HS-5 (cell line): ENCODE data around the gene DRD2.

ENCODE experiments used
- DNase-seq: peaks from one replicate; pipeline ENCODE4 v3.0.0-alpha.2; 2012; ENCODE audit warnings: low read depth

Gene DRD2

DNA sequence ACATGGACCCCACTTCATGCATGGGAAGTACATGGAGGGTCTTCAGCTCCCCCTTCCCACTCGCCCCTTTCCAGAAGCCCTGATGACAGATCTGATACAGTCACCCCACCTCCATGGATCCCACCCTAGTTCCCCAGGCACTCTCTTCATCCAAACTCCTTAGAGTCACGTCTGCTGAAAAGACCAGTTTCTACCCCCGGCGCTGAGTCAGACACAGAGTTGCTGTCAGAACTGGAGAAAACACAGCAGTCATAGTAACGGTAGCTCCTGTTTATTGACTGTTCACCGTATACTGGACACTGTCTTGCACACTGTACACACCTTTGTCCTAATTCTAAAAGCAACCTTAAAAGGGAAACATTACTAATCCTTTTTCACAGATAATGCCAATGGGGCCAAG lies 29.1 kb downstream of the DRD2 start:
- no peak for DNase-seq

- DNase-seq: no peak
Observed at GRCh38 chr11:113444502-113445123, 30.6 kb downstream of the DRD2 start.

DNA sequence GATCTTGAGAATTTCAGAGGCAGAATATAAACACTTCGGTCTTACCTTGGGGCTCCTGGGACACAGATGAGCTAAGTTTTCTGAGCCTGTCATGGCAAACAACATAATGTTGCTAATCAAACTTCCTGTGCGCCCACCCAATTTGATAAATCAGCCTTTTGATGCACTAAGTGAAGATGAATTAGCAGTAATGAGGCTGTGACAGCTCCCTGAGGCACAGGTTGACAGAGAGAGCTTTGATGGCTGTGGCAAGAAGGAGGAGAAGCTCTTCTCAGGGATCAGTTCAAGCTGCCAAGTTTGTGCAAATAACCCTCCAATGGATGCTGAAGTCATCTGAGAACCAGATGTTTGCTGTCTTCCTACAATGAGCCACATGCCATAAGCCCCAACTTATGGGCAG lies 34.4 kb downstream of the DRD2 start:
- DNase-seq: no peak

DNA sequence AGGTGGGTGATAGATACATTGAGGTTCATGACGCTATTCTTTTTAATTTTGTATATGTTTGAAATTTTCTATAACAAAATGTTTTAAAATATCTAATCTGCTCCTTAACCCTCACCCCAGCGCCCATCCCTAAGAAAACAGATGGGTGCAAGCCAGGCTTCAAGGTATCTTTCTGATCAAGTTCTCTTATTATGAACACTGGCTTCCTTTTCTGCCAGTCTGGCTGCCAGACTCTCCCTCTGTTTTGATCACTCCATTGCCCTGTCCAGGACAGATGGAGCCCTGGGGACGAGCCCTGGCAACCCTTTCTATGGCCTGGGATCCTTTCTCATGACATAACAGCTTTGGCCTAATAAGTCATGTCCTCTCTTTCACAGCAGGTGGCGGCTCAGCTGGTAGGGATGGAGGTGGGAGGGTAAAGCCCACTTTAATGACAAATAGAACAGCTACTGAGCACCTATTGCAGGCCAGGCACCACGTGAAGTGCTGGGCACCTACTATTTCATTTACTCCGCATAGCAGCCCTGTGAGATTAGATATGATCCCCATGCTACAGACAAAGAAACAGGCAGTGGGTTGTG lies 38.4 kb downstream of the DRD2 start:
- DNase-seq: no peak

DNA sequence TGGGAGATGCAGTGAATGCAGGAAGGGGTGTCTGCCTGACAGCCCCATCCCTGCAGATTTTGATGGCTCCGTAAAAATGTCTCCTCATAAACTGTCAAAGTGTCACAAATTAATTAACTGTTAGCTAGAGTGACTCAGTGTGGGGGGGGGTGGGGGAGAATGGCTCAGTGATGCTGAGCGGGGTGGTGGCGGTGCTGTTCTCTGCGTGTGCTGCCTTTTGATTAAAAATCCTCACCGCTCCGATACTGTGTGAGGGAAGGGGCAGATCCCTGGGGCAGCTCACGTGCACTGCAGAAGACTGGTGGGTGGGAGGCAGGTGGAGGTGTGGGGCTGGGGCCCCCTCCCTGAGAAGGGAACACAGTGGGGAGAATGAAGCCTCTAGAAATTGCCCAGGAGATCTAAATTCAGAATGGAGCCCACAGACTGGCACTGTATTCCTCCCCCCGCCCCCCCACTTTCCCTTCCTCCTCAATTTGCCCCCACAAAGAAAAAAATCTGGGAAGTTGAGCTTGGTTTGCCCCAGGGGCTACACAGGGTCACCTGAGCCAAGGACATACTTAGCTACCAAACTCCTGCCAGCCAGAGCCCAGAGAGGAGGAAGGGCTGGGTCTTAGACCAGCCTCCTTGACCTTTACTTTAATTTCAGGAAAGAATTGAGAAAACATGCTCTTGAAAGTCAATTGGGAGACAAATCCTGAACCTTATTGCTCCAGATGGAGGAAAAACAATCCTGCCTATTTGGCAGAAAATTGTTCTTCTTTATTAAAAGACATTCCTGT lies 39.8 kb downstream of the DRD2 start:
- DNase-seq: no peak

- no peak for DNase-seq
Observed at GRCh38 chr11:113431746-113432145, 43.5 kb downstream of the DRD2 start.

DNA sequence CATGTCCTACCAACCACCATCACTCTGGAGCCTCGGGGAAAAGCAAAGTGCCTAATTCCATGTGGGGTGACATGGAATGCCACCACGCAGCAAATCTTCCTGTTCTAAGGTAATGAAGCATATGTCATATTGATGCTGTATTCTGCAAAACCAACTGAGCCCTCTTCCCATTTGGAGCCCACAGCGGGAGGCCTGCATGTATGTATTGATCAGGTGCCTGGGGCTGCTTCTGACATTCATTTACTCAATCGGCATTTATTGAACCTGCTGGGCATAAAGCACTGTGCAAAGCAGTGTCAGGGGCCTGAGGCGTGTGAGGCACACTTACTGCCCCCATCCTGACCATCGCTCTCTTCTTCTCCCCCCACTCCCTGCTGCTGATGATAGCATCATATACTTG lies 48.5 kb downstream of the DRD2 start:
- no peak for DNase-seq

GRCh38 chr11:113420808-113421207 lies 54.4 kb downstream of the DRD2 start:
- no peak for DNase-seq

DNA sequence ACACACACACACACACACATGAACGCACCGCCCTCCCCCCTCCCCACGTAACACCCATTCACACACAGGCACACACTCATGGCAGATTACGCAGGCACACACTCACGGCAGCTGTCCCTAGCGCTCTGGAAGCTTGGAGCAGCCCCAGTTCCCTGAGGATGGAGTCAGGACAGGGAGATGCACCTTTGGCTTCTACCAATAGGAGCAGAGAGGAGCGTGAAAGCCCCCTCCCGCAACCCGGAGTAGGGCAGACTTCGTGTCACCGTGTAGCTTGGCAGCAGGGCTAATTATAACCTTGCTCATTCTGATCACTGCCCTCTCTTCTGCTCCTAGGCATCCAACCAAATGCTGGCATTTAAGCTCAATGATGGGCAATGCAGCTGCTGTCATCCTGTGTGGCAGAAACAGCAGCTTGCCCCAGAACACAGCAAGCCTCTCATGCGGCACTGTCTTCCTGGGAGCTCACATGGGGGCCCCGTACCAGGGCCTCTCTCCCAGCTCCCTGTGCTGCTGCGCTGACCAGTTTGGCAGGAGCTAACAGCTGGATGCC lies 55.7 kb downstream of the DRD2 start:
- no peak for DNase-seq

DNA sequence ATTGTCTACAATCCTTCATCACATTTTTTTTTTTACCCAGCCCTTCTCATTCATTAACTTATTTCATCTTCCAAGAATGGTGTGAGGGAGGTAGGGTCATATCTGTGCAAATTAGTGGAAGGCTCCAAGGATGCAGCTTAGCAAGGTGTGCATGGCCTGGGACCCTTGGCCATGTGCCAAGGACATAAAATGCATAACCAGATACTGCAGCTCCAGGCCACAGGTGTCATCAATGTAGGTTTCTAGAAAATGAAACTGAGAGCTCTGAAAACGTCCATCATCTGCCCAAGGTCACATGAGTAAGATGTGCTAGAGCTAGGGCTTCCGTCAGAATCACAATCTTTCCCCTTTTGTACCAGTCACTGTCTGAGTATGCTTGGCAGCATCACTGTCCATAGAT lies 57.8 kb downstream of the DRD2 start:
- no peak for DNase-seq

GRCh38 chr11:113415343-113415742 lies 59.9 kb downstream of the DRD2 start:
- no peak for DNase-seq

DNA sequence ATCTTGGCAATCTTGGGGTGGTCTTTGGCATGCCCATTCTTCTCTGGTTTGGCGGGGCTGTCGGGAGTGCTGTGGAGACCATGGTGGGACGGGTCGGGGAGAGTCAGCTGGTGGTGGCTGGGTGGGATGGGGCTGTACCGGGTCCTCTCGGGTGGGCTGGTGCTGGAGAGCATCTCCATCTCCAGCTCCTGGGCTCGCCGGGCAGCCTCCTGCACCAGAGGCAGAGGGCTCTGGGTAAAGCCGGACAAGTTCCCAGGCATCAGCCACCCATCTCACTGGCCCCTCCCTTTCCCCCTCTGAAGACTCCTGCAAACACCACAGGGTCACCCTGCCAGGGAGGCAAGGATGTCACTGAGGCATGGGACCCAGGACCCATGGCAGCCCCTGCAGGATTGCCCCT lies 62.5 kb downstream of the DRD2 start:
- no peak for DNase-seq

- DNase-seq: no peak
Observed at GRCh38 chr11:113411536-113411935, 63.7 kb downstream of the DRD2 start.

DNA sequence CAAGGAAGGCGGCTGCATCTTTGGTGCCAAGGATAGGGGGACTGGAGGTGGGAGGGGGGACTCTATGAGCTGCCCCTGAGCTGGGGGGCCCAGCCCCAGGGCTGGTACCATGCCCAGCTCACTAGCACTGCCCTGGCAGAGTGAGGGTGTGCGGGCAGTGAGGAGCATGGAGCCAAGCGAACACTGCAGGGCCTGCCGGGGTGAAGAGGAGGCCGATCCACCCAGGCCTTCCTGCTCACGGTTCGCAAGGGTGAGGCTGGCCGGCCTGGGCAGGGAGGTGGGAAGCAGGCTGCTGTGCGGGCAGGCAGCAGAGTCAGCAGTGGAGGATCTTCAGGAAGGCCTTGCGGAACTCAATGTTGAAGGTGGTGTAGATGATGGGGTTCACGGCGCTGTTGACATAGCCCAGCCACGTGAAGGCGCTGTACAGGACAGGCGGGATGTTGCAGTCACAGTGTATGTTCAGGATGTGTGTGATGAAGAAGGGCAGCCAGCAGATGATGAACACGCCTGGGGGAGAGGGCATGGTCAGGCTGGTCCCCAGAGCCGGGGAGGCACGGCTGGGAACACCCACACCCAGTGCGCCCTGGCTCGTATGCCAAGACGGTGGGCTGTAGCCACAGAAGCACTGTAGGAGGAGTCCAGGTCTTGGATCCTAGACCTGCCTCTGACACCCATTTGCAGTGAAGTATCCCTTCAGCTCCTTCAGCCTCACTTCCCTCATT lies 64.6 kb downstream of the DRD2 start:
- DNase-seq: no peak

GRCh38 chr11:113409526-113409925 lies 65.7 kb downstream of the DRD2 start:
- no peak for DNase-seq

DNA sequence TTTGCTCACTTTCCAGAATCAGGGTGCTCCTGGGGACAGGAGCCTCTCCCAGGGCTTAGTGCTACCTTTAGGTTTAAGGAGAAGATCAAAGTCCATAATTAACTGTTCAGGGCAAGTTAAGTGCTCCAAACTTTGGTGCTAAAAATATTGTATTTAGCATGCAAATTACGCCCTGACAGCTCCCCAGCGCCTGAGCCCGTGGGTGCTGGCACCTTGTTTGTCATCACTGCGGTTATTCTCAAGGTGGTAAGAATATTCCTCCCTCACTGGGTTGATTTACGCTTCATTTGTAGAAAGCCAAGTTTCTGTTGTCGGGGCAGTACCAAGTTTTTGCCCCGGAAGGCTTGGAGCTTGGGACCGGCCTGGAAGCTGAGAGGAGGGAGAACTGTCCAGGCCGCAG lies 66.3 kb downstream of the DRD2 start:
- no peak for DNase-seq

- DNase-seq: no peak
Observed at GRCh38 chr11:113408206-113408605, 67.0 kb downstream of the DRD2 start.

GRCh38 chr11:113407163-113407562 lies 68.0 kb downstream of the DRD2 start:
- no peak for DNase-seq

DNA sequence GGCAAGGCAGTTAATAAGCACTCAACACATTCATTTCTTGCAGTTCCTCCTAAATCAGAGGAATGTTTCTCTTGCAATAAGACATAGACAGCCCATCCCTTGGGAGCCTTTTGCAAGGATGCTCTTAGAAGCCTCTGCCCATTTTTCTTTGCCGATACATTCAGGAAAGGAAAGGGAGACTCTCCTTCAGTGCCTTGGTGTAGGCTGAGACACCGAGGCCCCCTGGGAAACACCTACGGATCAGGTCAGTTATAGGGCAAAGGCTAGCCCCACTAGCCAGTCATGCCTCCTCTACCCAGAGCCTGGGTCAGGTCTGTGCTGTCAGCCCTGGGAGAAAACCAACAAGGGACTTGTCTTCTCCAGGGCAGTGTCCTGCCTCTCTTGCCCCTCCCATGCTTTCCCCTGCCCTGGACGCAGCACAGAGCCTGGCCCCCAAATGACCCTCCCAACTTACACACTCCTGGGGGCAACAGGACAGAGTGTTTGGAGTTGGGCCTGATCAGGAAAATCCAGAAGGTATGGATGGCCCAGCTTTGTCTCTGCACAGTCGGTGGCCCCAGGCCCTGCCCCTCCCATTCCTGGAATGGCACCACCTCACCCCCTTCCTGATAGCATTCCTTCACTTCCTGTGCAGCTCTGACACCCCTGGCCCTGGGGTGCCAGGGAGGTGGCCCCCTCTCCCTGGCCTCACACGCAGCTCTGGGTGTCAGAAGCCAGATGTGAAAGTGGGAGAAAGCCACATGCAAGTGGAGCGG lies 69.3 kb downstream of the DRD2 start:
- DNase-seq: no peak

DNA sequence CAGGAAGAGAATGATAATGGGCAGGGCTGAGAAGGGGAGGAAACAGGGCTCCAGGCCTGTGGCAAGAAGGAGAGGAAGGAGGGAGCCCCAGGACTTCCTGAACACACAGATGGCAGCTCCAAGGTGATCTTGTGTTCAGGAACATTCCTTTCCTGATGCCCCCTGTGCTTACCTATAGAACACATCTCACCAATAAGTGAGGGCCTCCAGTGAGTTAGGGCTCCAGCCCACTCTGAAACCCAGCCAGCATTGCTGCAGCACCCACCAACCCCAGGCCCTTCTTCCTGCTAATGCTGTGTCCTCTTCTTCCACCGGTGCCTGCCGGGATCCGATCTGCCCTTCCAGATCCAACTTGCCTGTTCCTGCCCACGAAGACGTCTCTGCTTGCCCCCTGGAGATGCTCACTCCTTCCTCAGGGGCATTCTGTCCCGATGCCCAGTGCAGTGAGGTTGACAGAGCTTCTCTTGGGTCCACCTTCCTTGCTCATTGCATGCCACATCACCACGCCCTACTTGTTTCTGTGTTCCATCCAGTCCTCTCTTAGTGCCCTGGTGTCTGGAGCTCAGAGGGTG lies 70.3 kb downstream of the DRD2 start:
- no peak for DNase-seq

- DNase-seq: peak; percentile 45
Observed at GRCh38 chr11:113401718-113402117, 73.5 kb downstream of the DRD2 start.
